Eye (tissue), 1 donor: ENCODE results near the gene PAIP2B.

Experiments used
- DNase-seq: peaks from one replicate; pipeline ENCODE4 v3.0.0-alpha.2; 2015

The PAIP2B gene

DNA sequence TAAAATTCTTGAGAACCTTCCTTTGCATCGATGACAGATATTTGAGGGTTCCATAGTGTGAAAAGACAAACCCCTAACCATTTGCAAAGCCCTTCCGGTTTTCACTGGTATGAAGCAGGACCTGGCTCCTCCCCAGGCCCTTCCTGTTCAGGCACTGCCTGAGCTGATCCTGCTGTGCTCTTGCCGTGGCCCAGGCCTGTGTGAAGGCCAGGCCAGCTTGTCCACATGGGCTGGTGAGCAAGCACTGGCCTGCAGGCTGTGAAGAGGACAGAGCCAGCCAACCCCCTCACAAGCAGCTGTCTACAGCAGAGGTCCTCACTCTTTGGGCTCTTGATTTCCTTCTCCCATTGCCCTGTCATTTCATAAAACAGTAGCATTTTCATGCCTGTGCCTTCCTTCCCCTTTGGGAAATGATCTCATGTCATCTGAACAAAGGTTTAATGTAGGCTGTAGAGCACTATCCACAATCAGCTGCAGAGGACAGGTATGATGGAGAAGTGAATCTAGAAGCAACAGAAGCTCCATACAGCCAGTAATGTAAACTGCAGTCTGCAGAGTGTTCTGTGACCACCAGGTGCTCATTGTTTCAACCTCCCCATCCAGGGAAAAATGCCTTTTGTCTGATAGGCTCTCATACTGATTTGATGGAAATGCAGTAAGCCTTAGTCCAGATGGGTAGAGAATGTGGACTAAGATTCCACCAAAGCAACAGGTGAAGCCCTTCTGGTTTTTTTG, 76.7 kb downstream of the PAIP2B start:
- no peak for DNase-seq

DNA sequence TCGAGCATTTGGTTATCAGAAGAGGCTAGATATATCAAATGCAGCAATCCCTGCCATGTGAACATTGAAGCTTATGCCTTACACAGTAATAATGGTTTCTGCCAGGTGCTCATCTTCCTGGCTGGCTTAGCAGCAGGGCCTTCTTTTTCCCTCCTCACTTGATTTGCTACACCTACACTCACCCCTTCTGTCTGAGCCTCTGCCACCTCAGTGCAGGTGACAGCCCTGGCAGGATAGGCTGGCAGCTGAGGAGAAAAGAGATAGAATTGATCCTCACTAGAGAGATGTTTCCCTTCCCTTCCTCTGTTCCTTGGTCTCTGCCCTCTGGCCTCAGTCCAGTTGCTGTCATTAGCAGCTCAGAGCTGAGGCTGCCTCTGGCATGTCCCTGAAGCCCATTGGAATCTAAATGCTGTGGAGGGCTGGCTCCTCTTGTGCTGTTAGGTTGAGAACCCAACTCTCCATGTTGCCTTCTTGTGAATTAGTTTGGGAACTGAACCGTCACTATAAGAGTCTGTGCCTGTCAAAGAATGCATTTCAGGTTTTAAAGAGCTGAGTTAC, 78.3 kb downstream of the PAIP2B start:
- no peak for DNase-seq

DNA sequence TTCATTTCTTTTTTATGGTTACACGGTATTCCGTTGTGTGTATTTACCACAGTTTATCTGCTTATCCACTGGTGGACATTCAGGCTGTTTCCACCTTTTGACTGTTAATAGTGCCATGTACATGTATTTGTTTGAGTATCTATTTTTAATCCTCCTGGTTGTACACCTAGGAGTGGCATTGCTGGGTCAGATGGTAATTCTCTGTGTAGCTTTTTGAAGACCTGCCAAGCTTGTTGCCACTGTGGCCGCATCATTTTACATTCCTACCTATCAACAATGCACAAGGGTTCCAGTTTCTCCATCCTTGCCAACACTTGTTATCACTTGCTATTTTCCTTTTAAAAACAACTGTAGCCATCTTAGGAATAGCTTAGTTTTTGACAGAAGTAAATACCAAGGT, 83.1 kb downstream of the PAIP2B start:
- DNase-seq: no peak

DNA sequence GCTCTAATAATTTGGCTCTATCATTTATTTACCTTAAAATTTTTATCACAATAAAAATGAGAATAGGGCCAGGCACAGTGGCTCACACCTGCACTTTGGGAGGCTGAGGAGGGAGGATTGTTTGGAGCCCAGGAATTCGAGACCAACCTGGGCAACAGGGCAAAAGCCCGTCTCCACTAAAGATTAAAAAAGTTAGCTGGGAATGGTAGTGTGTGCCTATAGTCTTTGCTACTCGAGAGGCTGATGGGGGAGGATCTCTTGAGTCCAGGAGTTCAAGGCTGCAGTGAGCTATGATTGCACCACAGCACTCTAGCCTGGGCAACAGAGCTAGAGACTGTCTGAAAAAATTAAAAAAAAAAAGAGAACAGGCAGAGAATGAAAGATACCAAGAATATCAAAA, 90.7 kb downstream of the PAIP2B start:
- no peak for DNase-seq

DNA sequence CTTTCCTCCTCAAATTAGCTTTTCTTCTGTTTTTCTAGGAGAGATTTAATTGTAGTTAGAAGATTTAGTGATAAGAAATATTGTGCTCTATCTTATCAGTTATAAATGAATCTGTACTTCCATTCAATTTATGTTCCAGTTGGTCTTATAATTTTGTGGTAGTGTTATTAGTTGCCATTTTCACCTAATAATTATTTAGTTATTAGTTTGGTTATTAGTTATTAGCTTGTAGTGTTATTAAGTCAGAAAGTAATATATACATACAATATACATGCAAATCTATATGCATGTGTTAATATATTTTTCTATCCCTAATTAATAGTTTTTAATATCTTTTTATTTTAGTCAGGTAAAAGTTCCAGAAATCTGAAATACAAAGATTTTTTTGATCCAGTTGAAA, 93.3 kb downstream of the PAIP2B start:
- DNase-seq: no peak
